HG02610 (cell line): ENCODE data around the gene TPH1.
"Not testable (repeated sequence)": the region's sequence is repeated elsewhere in the genome, so short reads cannot be mapped to it uniquely, and the experiment has no call there.

Source experiments
- ATAC-seq: cut with Tn5 transposase; IDR thresholded peaks from one replicate; pipeline ENCODE4 v1.9.1; 2021; ENCODE audit warnings: mild to moderate bottlenecking, moderate library complexity; ENCODE audit not compliant: unreplicated experiment

The TPH1 gene

DNA sequence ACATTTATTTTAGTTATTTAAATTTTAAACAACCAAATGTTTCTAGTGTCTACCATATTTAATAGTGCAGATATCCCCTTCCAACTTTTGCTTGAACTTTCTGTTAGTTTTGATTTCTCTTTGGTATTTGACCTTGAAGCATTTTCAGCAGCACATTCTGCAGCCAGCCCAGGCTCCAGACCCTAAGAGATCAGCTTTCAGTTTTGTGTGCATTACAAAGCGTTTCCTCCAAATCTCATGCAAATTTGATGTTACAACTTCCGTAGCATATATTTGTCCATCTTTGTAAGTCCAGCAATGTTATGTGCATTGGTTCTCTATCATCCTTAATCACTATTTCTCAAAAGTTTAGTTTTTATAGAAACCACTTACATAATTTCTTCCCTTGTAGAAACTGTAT, 18.6 kb downstream of the TPH1 start:
- ATAC-seq = no peak

DNA sequence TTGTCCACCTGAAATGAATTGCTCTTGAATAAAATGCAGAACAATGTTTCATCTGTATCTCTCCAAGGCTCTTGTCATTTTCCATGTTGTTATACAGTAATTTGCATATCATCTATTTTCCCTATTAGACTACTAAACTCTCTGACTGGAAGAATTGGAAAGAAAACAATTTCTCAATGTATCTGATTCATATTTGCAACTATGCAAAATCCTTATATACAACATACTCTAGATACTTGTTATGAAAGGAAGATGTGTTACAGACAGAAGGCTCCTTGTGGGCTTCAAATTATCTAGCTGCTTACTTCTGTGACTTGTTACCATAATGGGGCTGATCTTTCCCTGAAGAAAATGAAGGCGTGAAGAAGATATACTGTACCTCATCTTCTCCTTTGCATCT, 23.6 kb downstream of the TPH1 start:
- ATAC-seq = no peak

DNA sequence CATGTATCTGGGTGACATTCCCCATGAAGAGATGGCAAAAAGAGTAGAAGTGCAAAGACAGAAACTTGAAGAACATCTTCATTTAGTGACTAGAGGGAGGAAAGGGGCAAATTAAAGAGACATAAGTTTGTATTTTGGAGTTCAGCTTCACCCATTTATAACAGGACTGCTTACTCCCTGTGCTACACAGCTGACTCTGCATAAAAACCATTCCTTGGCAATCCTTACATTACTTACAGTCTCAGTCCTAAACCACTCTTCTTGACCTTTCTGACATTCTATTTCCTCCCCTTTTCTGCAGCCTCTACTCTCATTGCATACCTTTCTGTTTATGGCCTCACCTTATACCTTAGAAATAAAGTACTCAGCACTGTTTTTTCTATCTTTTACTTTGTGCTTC, 26.4 kb downstream of the TPH1 start:
- no peak for ATAC-seq

DNA sequence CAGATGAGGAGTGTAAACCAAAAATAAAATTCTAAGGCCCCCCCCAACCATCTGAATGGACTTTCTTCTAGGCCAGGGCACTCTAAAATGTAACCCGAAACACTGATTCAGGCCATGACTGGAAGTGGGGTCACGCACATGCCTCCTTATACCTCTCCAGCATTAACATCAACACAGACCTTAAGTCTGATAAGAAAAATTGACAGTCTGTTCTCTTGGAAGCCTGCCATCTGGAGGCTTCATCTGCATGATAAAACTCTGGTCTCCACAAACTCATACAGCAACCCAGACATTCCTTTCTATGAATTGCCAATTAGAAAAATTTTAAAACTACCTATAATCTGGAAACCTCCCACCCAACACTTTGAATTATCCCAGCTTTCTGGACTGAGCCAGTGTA, 29.3 kb downstream of the TPH1 start:
- ATAC-seq = no peak

DNA sequence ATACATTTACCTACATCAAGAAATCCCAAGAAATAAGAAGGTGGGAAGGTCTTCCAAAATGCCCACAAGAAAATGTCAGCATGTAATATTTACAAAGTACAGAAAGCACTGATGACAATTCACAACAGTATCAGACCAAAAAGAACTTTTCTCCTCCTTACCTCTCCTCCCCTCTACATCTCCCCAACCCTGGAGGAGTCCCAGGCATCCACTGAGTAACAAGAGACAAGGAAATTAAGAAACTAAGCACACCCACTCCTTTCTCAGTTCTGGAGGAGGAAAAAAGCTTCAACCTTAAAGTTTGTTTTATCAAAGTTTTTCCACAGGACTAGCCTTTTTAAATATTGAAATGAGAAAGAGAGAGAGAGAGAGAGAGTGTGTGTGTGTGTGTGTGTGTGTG, 31.2 kb downstream of the TPH1 start:
- no peak for ATAC-seq

DNA sequence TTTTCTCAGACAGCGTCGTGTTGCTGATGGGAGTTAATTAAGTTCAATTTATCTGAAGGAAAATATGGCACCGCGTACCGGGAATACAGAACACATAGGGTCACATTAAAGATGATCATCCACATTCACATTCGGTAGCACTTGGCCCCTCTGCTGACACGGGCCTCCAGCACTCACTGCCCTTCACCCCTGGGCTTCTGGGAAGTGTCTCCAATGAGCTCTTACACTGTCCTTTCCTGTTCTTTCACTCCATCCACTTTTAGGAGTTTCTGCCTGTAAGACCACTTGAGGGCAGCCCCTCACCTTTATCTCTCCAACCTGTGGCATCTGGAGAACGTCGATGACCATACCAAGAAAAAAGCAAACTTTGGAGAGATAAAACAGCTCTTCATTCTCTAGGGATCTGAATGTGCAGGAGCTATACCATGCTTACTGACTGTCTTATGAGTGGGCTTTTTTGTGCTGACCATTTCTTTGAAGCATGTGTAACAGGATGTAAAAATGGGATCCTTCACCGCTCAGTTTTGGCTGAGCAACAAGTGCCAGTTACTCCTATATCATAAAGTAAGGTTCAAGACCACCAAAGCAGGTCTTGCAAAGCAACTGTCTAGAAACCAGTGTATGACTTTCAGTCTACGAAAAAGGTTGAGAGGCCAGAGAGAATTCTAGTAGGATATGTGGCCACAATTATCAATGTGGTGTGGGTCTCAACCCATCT, 32.1 kb downstream of the TPH1 start:
- no peak for ATAC-seq

DNA sequence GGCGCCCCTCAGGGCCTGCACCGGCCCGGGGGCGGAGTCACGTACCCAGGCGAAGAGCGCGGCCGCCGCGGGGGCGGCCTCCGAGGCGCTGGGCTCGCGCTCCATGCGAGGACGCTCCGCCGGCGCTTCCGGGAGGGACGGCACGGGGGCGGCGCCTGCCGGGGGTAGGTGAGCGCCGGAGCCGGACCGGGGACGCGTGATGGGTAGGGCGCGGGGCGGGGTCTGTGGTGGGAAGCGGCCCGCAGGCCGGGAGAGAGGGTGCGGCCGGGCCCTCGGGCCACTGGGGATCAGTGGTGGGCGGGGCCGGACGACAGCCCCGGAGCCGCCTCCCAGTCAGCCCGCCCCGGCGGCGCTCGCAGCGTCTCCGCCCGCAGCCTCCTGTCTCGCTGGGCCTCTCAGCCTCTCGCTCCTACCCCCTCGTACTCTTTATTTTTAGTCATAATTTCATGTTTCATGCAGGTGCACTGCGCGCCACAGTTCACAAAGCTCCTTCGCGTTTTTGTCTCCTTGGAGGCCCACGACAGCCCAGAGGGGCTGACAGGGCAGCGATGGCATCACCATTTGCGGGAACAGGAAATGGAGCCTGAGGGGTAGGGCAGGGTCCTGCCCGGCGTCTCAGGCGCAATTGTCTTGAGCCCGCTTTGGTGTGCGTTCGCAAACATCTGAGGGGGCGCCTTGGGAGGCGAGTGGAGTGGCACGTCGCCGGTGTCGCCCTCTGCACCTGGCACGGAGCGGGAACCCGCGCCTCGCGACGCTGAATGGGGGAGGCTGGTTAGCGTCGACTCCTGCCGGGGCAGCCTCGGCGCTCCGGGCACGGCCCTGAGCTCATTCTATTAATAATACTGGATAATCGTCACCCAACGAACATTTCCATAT, 32.9 kb downstream of the TPH1 start, which contains the start of gene SERGEF:
Gene SERGEF (minus strand): TSS at position 142 of the 876 bp plus-strand sequence. CDS start 37 bp downstream, at position 105.
- ATAC-seq = peak; percentile 94

DNA sequence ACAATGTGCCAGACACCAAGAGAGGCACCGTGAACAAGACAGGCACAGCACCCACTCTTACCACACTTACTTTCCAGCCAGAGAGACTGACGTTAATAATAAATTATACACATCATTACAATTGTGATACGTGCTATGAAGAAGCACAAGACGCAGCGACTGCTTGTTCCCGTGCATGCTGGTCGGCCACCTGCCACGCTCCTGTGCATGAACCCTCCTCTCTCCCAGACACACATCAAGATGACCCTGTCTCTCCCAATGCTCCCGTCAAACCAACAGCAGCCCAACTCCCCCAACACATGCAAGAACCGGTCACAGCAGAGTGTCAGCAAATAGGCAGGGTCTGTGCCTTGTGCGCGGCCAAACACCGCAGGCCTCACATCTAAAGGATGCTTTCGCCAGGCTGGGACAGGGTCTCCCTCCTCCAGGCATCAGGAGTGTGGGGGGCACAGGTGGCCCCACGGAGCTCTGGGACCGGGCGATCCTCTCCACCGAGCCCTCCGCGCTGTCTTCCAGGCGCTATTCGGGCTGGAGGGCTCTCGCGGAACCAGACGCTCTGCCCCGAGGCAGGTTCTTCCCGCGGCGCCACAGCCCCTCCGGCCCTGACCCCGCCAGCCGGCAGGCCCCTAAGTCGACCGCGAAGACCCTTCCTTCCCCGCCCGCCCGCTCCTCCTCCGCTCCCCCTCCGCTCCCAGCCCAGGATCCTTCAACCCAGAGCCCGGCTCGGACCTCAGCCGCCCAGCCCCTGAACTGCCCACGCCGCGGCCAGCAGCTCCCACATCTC, 33.8 kb downstream of the TPH1 start:
- ATAC-seq = no peak

DNA sequence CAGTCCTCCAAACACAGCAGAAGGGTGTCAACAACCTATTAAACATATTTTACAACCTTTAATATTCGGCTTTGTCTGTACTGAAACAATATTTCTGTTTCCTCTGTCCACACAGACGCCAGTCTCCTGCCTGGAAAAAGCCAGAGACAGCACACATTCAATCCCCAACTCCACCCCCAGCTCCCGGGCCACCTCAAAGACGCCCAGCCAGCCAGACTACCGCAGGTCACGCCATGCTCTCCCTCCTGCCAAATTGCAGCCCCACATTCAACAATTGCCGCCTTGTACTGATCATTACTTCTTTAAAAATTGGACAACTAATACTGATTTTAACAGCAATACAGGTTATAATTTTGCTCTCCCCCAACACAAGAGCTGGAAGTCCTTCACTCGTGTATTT, 34.4 kb downstream of the TPH1 start:
- no peak for ATAC-seq

DNA sequence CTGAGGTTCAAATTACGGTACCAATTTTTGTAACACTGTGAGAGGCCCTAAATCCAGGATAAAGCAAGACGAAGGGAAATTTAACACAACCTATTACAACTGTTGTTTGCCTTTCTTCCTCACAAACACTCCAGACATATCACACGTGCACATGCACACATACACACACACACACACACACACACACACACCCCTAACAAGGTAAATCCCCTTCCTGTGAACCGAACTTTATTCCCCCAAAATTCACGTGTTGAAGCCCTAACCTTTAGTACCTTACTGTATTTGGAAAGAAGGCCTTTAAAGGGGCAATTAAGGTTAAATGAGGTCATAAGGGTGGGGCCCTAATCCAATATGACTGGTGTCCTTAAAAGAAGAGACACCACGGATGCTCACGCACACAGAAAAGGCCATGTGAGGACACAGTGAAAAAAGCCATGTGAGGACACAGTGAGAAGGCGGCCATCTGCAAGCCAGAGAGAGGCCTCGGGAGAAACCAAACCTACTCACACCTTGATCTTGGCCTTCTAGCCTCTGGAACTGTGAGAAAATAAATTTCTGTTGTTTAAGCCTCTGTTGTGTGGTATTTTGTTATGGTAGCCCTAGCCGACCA, 35.0 kb downstream of the TPH1 start:
- no peak for ATAC-seq

DNA sequence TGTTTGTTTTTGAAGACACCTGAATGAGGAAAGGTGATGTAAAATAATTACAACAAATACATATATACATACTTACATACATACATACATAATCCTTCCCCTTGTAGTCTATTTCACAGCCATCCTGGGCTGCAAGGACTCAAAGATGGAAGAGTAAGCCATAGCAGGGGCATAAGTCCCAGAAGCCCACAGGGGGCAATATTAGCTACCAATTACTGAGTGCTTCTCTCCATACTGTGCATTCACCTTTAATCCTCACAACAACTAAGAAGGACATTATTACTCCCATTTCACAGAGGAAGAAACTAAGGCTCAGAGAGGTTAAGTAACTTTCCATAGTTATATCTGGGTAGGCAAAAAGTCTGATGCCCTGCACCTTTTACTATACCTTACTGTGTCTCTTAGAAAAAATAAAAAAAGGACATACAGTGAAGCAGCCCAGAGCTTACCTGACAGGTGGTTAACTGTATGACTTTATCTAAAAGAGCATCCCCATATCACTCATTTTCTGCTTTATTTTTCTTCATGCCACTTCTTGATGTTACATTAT, 35.9 kb downstream of the TPH1 start:
- no peak for ATAC-seq

DNA sequence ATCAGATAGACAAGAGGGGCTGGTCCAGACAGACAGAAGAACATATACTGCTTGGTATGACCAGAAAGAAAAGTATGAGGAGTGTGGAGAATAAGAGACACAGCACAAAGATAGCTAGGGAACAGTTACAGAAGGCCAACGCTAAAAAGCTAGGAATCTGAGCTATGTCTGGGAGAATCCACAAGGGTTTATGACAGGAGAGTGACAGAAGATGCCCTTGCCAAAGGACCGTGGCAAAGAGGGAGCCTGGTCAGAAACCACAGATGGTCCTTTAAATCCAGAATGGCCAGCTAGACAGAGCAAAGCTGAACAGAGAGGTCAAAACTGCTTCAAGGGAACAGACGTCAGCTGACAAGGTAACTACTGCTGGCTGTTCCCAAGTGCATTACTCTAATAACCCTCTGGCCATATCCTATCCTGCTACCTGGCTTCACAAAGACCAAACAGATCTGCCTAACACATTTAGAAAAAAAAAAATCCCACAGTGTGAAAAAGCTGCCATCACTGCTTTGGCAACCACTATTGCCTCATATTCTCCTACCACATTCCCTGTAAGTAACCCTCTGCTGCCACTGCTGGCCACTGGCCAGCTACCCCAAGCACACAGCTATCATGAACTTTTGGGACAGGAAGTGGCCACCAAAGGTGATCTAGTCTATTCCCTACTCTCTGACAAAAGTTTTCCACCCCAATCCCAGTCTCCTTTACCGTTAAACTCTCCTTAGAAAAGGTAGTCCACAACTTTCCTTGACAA, 40.5 kb downstream of the TPH1 start:
- no peak for ATAC-seq

DNA sequence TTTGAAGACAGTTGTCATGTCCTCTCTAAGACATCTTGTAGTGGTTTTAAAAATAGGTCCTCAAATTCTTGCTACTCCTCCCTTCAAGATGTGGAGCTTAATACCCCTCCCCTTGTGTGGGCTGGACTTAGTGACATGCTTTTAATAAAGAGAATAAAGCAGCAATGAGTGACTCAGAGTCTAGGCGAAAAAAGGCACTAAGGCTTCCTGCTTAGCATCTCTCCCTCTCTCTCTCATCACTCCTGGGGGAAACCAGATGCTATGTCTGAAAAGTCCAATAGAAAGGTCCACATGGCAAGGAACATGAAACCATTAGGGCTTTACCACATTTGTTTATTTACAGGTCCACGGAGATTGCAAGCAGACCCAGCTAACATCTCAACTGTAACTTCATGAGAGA, 44.9 kb downstream of the TPH1 start:
- no peak for ATAC-seq

DNA sequence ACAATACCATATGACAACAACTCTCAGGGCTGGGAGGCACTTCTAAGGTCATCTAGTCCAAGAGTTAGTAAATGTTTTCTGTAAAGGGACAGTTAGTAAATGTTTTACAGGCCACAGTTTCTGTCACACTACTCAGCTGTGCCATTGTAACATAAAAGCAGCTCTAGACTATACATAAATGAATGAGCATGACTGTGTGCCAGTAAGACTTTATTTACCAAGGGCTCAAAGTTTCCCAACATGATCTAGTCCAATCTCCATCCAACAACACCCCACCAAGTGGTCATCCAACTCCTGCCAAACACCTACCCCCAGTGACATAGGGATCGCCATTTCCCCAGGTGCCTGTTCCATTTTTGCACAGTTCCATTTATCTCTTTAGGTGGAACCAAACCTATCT, 45.3 kb downstream of the TPH1 start:
- ATAC-seq = no peak

DNA sequence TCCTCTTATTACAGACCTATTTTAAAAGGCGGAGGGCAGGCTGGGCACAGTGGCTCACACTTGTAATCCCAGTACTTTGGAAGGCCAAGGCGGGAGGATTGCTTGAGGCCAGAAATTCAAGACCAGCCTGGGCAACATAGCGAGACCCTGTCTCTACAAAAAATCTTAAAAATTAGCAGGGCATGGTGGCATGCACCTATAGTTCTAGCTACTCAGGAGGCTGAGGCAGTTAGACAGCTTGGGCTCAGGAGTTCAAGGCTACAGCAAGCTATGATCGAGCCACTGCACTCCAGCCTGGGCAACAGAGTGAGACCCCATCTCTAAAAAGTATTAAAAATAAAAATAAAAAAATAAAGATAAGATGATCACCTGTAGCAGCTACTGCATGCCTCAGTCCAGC, 45.9 kb downstream of the TPH1 start:
- not testable (repeated sequence) for ATAC-seq
